ENCODE results near the gene GLT6D1.

- TF ChIP-seq, protein P1, sequence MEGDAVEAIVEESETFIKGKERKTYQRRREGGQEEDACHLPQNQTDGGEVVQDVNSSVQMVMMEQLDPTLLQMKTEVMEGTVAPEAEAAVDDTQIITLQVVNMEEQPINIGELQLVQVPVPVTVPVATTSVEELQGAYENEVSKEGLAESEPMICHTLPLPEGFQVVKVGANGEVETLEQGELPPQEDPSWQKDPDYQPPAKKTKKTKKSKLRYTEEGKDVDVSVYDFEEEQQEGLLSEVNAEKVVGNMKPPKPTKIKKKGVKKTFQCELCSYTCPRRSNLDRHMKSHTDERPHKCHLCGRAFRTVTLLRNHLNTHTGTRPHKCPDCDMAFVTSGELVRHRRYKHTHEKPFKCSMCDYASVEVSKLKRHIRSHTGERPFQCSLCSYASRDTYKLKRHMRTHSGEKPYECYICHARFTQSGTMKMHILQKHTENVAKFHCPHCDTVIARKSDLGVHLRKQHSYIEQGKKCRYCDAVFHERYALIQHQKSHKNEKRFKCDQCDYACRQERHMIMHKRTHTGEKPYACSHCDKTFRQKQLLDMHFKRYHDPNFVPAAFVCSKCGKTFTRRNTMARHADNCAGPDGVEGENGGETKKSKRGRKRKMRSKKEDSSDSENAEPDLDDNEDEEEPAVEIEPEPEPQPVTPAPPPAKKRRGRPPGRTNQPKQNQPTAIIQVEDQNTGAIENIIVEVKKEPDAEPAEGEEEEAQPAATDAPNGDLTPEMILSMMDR (IDR thresholded peaks at IDR 0.05) = no peak
- TF ChIP-seq POLR2A (IDR thresholded peaks at IDR 0.05) = no peak
Measured at GRCh38 chr9:135586601-135587109, 52.7 kb downstream of the GLT6D1 start.
